ENCODE data around the gene CSNK1G2. TPM values are rescaled to one million over a fixed set of nuclear protein-coding genes. Genes with fewer than 3 reads are reported as not detected.

The CSNK1G2 gene
- total and polyA plus RNA-seq, 2 of the 13 experiments (the other 11 are each of a cell fraction or from before 2014, with no cell fraction given): 53.8 to 72.5 TPM

DNA sequence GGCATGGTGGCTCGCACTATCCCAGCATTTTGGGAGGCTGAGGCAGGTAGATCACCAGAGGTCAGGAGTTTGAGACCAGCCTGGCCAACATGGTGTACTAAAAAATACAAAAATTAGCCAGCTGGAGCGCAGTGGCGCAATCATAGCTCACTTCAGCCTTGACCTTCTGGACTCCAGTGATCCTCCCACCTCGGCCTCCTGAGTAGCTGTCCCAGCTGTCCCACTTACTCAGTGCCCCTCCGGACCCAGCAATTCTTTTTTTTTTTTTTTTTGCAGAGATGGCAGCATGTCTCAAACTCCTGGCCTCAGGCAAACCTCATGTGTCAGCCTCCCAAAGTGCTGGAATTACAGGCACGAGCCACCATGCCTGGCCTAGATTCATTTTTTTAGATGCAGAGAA is 38.0 kb upstream of the CSNK1G2 start (continued):
- no peak for TF ChIP-seq RELA (CRISPR knock-in tag; IDR thresholded peaks at IDR 0.05)
- no peak for TF ChIP-seq MTF2 (CRISPR knock-in tag; IDR thresholded peaks at IDR 0.05; ENCODE audit: borderline replicate concordance)
- no peak for TF ChIP-seq MZF1 (CRISPR knock-in tag; IDR thresholded peaks at IDR 0.05; ENCODE audit: borderline replicate concordance)
- TF ChIP-seq REL (CRISPR knock-in tag; conservative IDR thresholded peaks at IDR 0.05): no peak
- TF ChIP-seq ASH2L (IDR thresholded peaks at IDR 0.05; ENCODE audit: insufficient read length, low read depth, low read length): no peak
- no peak for TF ChIP-seq ZFY (CRISPR knock-in tag; IDR thresholded peaks at IDR 0.05)
- no peak; the same call in 1 of the 2 replicates for TF ChIP-seq ZGPAT (CRISPR knock-in tag; IDR thresholded peaks at IDR 0.05)
- no peak for TF ChIP-seq YEATS2 (CRISPR knock-in tag; IDR thresholded peaks at IDR 0.05; ENCODE audit: borderline replicate concordance)
- no peak for TF ChIP-seq ZNF441 (CRISPR knock-in tag; IDR thresholded peaks at IDR 0.05; ENCODE audit: borderline replicate concordance)
- no peak for TF ChIP-seq SNAPC4 (CRISPR knock-in tag; IDR thresholded peaks at IDR 0.05)
- TF ChIP-seq ZBTB20 (CRISPR knock-in tag; IDR thresholded peaks at IDR 0.05; ENCODE audit: borderline replicate concordance, low read depth): no peak
- TF ChIP-seq SIX1 (CRISPR knock-in tag; IDR thresholded peaks at IDR 0.05; ENCODE audit: borderline replicate concordance): no peak
- TF ChIP-seq, protein P1, sequence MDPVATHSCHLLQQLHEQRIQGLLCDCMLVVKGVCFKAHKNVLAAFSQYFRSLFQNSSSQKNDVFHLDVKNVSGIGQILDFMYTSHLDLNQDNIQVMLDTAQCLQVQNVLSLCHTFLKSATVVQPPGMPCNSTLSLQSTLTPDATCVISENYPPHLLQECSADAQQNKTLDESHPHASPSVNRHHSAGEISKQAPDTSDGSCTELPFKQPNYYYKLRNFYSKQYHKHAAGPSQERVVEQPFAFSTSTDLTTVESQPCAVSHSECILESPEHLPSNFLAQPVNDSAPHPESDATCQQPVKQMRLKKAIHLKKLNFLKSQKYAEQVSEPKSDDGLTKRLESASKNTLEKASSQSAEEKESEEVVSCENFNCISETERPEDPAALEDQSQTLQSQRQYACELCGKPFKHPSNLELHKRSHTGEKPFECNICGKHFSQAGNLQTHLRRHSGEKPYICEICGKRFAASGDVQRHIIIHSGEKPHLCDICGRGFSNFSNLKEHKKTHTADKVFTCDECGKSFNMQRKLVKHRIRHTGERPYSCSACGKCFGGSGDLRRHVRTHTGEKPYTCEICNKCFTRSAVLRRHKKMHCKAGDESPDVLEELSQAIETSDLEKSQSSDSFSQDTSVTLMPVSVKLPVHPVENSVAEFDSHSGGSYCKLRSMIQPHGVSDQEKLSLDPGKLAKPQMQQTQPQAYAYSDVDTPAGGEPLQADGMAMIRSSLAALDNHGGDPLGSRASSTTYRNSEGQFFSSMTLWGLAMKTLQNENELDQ (CRISPR knock-in tag; IDR thresholded peaks at IDR 0.05; ENCODE audit: borderline replicate concordance): no peak
- TF ChIP-seq MED13 (CRISPR knock-in tag; IDR thresholded peaks at IDR 0.05): no peak
- TF ChIP-seq ZNF34 (CRISPR knock-in tag; IDR thresholded peaks at IDR 0.05; ENCODE audit: borderline replicate concordance): no peak
- TF ChIP-seq, protein P2, sequence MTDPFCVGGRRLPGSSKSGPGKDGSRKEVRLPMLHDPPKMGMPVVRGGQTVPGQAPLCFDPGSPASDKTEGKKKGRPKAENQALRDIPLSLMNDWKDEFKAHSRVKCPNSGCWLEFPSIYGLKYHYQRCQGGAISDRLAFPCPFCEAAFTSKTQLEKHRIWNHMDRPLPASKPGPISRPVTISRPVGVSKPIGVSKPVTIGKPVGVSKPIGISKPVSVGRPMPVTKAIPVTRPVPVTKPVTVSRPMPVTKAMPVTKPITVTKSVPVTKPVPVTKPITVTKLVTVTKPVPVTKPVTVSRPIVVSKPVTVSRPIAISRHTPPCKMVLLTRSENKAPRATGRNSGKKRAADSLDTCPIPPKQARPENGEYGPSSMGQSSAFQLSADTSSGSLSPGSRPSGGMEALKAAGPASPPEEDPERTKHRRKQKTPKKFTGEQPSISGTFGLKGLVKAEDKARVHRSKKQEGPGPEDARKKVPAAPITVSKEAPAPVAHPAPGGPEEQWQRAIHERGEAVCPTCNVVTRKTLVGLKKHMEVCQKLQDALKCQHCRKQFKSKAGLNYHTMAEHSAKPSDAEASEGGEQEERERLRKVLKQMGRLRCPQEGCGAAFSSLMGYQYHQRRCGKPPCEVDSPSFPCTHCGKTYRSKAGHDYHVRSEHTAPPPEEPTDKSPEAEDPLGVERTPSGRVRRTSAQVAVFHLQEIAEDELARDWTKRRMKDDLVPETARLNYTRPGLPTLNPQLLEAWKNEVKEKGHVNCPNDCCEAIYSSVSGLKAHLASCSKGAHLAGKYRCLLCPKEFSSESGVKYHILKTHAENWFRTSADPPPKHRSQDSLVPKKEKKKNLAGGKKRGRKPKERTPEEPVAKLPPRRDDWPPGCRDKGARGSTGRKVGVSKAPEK (CRISPR knock-in tag; IDR thresholded peaks at IDR 0.05; ENCODE audit: borderline replicate concordance): no peak
- TF ChIP-seq NR2F2 (IDR thresholded peaks at IDR 0.05; ENCODE audit: borderline replicate concordance, low read depth): 0 out of 2 replicates have a peak, but pooled peaks have one; percentile 38
- TF ChIP-seq ZNF543 (CRISPR knock-in tag; IDR thresholded peaks at IDR 0.05): no peak
- TF ChIP-seq HNRNPL (IDR thresholded peaks at IDR 0.05; ENCODE audit: low read depth, low read length): no peak
